HCT116 (cell line): Measurements from ENCODE around the gene ELK3.

Source experiments
- CTCF ChIP-seq, 3 experiments: fragments of 200-600 bp in 1 of 3; sonication (generic) in 1 of 3; IDR thresholded peaks in 2 of 3; conservative IDR thresholded peaks in 1 of 3; 2 replicates each; pipeline ENCODE4 v1.5.1; 2012 to 2017; ENCODE audit warnings: low read depth in 2 of 3, low read length in 2 of 3, antibody characterized with exemption in 1 of 3, borderline replicate concordance in 1 of 3, control low read depth in 1 of 3, mild to moderate bottlenecking in 1 of 3, mixed read lengths in 1 of 3, mixed run types in 1 of 3, moderate library complexity in 1 of 3; ENCODE audit not compliant: insufficient read depth in 1 of 3
- EZH2 ChIP-seq: fragments of 200-600 bp; sonication (generic); IDR thresholded peaks from 2 replicates; pipeline ENCODE4 v1.6.1; 2017; ENCODE audit warnings: antibody characterized with exemption, mixed run types
- EZH2phosphoT487 ChIP-seq: fragments of 200-600 bp; IDR thresholded peaks from 2 replicates; pipeline ENCODE4 v1.6.1; 2018; ENCODE audit warnings: antibody characterized with exemption, borderline replicate concordance
- FOSL1 ChIP-seq: IDR thresholded peaks from 2 replicates; pipeline ENCODE4 v1.6.1; 2012; ENCODE audit warnings: low read depth
- JUND ChIP-seq: IDR thresholded peaks from 2 replicates; pipeline ENCODE4 v1.6.1; 2012
- MAX ChIP-seq: IDR thresholded peaks from 2 replicates; pipeline ENCODE4 v1.6.1; 2012
- POLR2A ChIP-seq: IDR thresholded peaks from 2 replicates; pipeline ENCODE4 v1.7.0; 2011; ENCODE audit warnings: borderline replicate concordance; ENCODE audit not compliant: insufficient read depth, insufficient read length; ENCODE audit errors: extremely low read depth
- POLR2AphosphoS5 ChIP-seq: IDR thresholded peaks from 2 replicates; pipeline ENCODE4 v1.6.1; 2011; ENCODE audit warnings: mild to moderate bottlenecking, low read depth, low read length, moderate library complexity
- RAD21 ChIP-seq: IDR thresholded peaks from 2 replicates; pipeline ENCODE4 v1.6.1; 2012; ENCODE audit warnings: low read depth, mild to moderate bottlenecking
- REST ChIP-seq: IDR thresholded peaks from 2 replicates; pipeline ENCODE4 v1.6.1; 2012; ENCODE audit warnings: low read depth
- SP1 ChIP-seq: IDR thresholded peaks from 2 replicates; pipeline ENCODE4 v1.6.1; 2012; ENCODE audit warnings: low read depth
- TCF7L2 ChIP-seq: IDR thresholded peaks from 2 replicates; pipeline ENCODE4 v1.7.0; 2011; ENCODE audit warnings: borderline replicate concordance, inconsistent platforms; ENCODE audit not compliant: insufficient read depth, insufficient read length; ENCODE audit errors: extremely low read depth
- YY1 ChIP-seq: IDR thresholded peaks from 2 replicates; pipeline ENCODE4 v1.6.1; 2011; ENCODE audit warnings: low read length, low read depth, moderate library complexity, mild to moderate bottlenecking; ENCODE audit not compliant: insufficient replicate concordance; ENCODE audit errors: extremely low read depth
- ZNF274 ChIP-seq: fragments of 200-500 bp; sonication (Bioruptor generic); IDR thresholded peaks from 2 replicates; pipeline ENCODE4 v1.6.1; 2014; ENCODE audit warnings: mild to moderate bottlenecking, low read depth, low read length, inconsistent platforms

GRCh38 chr12:96285158-96285557 lies 91.0 kb downstream of the ELK3 start:
- TF ChIP-seq MAX (no peak), JUND (no peak), POLR2A (no peak), CTCF (IDR thresholded peaks at IDR 0.05 in 2 of 3, conservative IDR thresholded peaks at IDR 0.05 in 1 of 3; ENCODE audit: borderline replicate concordance in 1 of 3, insufficient read depth in 1 of 3, low read depth in 2 of 3, low read length in 2 of 3) (no peak), TCF7L2 (no peak), ZNF274 (no peak), EZH2phosphoT487 (no peak), SP1 (no peak), POLR2AphosphoS5 (no peak), FOSL1 (no peak), RAD21 (no peak), YY1 (no peak), EZH2 (no peak), REST (no peak)
